Skeletal muscle satellite cell (primary cell): ENCODE data around the gene ZNF48.
"Not testable (repeated sequence)": the region's sequence is repeated elsewhere in the genome, so short reads cannot be mapped to it uniquely, and the experiment has no call there.

Experiments
- H3K27me3 ChIP-seq: 2 replicates; pipeline ENCODE4 v1.7.0; 2013; ENCODE audit warnings: low read length; ENCODE audit not compliant: control insufficient read depth, insufficient read depth
- H3K36me3 ChIP-seq: 2 replicates; pipeline ENCODE4 v1.7.0; 2013; ENCODE audit warnings: mild to moderate bottlenecking, control low read depth, low read length; ENCODE audit not compliant: insufficient read depth
- H3K4me1 ChIP-seq: 2 replicates; pipeline ENCODE4 v1.7.0; 2013; ENCODE audit warnings: low read length; ENCODE audit not compliant: control insufficient read depth, insufficient read depth
- H3K4me2 ChIP-seq: 2 replicates; pipeline ENCODE4 v1.7.0; 2013; ENCODE audit warnings: mild to moderate bottlenecking, low read length
- H3K4me3 ChIP-seq: 2 replicates; pipeline ENCODE4 v1.7.0; 2013; ENCODE audit warnings: low read length
- H3K9ac ChIP-seq: 2 replicates; pipeline ENCODE4 v1.7.0; 2013; ENCODE audit warnings: mild to moderate bottlenecking, low read depth, low read length, moderate library complexity
- H3K9me3 ChIP-seq: replicated peaks from 2 replicates; pipeline ENCODE4 v1.7.0; 2013; ENCODE audit warnings: mild to moderate bottlenecking, control low read depth, low read length

ZNF48 gene

DNA sequence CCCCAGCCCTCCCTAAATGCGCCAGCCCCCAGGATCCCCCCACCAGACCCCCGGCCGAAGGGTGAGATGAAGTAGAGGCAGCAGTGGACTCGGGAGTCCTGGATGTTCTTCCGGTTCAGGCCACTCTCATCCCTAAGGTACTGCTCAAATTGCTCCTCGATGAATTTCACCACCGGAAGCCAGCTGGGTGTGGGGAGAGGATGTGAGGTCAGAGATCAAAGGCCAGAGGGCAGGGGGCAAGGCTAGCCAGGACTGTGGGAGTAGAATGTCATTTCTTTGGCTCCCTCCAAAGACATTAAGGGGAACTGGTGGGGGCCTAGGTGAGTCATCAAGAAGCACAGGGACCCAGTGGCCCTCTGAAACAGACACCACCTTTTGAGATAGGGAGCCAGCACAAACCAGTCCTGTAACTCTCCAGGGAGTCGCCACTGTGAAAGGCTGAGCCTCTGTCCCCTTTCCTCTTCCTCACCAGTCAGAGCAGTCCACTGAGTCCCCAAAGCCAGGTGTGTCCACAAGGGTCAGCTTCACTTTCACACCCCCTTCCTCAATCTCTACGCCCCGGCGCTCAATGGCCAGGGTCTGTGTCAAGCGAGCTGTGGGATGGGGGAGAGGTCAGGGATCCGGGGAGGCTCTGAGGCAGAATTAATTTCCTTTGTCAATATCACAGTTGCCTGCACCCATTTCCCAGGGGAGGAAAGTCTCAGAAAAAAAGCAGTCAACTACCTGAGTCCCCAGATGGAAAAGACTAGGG is 13.8 kb upstream of the ZNF48 start:
- Histone ChIP-seq H3K9me3 (no peaks in the 10 kb centered on the region), H3K4me1 (peaks cover 17% of the 10 kb centered on the region), H3K4me3 (no peak overlapping the region), H3K4me2 (no peak overlapping the region), H3K27me3 (no peaks in the 10 kb centered on the region), H3K36me3 (no peaks in the 10 kb centered on the region), H3K9ac (no peak overlapping the region)

DNA sequence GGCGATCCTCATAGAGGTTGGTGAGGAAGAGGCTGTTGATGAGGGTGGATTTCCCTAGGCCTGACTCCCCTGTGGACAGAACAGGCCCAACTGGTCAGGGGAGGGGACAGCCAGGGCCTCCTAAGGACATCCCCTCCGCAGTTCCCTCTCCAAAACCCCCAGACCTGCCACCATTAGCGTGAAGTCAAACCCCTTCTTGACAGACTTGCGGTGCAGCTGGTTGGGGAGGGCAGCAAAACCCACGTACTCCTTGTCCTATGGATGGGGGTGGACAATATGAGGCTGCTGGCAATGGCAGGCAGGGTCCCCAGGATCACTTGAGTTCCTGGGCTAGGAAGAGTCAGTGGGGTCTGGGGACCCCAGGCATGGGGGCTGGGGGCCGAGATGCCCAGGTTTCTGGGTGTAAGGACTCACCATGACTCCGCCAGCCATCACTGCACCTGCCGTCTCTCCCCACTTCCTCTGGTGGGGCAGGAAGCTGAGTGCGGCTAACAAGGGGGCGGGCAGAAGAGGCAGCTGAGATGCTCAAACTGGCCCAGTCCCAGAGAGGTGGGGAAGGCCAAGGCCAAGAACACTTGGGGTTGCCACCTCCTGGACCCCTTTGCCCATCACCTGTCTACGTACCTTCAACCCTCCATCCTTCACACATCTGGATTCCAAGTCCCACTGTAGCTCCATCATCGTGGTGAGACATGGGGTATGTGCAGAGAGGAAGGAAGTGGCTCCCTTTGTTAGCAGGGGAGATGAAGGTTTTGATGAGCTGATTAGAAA is 12.9 kb upstream of the ZNF48 start, which contains the start of gene SEPTIN1:
Gene SEPTIN1, minus strand, starts transcription at position 451 of the 771 bp plus-strand sequence. Its CDS starts 19 bp downstream, at position 432.
- H3K4me2 ChIP-seq: no peak within 1 kb of the TSS
- H3K4me1 ChIP-seq: peaks cover 12% of the 10 kb centered on the region
- no peak within 1 kb of the TSS for H3K9ac ChIP-seq
- H3K4me3 ChIP-seq: no peak within 1 kb of the TSS
- no peaks in the 10 kb centered on the region for H3K9me3 ChIP-seq
- no peaks in the 10 kb centered on the region for H3K27me3 ChIP-seq
- no peaks in the 10 kb centered on the region for H3K36me3 ChIP-seq

DNA sequence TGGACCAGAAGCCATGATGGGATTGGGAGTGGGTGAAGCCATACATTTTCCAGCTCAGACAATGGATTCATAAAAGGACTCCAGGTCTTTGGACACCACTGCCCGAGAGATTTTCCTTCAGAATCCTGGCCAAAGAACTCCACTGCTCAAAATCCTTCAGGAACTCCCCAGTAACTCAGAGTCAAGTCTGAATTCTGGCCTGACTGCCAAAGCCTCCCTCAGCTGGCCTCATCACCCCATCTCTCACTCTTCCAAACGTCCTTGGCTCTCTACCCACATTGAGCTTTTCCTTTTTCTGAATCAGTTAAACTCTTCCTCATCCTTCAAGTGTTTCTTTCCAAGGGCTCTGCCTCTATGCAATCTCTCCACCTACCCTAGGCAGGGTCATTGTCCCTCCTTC is 11.7 kb upstream of the ZNF48 start:
- peaks cover 5% of the 10 kb centered on the region for H3K4me1 ChIP-seq
- no peaks in the 10 kb centered on the region for H3K27me3 ChIP-seq
- no peaks in the 10 kb centered on the region for H3K9me3 ChIP-seq
- no peaks in the 10 kb centered on the region for H3K36me3 ChIP-seq
- no peak overlapping the region for H3K4me2 ChIP-seq
- H3K9ac ChIP-seq: no peak overlapping the region
- H3K4me3 ChIP-seq: no peak overlapping the region

DNA sequence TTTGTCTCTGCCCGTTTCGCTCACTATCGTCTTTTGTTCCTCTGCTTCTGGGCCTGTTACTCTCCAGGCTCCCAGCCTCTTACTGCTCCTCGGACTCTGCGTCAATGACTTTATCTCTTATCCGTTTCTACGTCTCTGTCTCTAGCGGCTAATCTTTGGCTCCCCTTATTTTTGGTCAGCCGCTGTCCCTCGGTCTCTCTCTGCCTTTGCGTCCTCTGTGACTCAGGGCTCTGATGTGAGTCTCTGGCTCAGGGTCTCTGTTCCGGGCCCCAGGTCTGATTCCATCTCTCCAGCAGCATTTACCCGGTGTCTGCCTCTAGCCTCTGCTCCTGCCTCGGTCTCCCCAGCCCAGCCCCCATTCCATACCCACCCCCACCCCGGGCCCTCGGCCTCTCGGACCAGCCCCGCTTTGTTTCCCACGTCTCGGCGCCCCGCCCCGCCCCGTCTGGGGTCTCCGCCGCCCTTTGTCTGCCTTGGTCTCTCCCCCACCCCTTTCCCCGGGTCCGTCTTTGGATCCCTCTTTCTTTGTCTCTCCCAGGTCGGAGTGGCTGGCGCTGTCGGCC is 547 bp upstream of the ZNF48 start:
- Histone ChIP-seq H3K4me1 (peaks cover 14% of the 10 kb centered on the region), H3K36me3 (peaks cover 16% of the 10 kb centered on the region), H3K9me3 (no peaks in the 10 kb centered on the region), H3K4me3 (peak overlapping the region; percentile 90), H3K27me3 (no peaks in the 10 kb centered on the region), H3K9ac (peak overlapping the region; percentile 88), H3K4me2 (peak overlapping the region; percentile 92)

DNA sequence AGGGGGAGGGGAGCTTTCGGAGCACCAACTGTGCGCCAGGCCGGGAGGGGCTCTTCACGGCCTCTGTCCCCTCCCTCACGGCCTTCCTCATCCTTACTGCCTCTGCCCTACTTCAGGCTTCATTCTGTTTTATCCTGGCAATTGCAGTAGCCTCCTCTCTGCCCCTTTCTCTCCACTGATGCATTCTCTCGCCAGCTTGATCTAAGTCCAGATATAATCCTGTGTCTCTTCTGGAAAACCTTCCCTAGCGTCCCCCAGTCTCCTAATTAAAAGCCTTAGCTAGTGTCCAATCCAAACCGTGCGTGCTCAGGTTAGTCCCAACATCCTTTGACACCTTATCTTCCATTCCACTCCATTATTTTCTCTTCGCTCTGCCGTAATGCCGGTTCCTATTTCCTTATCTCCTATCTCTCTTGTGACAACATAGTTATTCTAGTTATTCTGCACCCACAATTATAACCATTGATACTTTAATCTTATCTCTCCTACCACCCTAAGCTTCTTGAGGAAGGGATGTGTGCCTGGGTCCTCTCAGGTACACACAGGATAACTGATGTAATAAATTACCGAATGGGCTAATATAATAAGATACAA is 869 bp downstream of the ZNF48 start:
- H3K9ac ChIP-seq: peak overlapping the region; percentile 88
- H3K4me3 ChIP-seq: peak overlapping the region; percentile 90
- no peaks in the 10 kb centered on the region for H3K9me3 ChIP-seq
- peak overlapping the region; percentile 92 for H3K4me2 ChIP-seq
- H3K4me1 ChIP-seq: peaks cover 21% of the 10 kb centered on the region
- peaks cover 16% of the 10 kb centered on the region for H3K36me3 ChIP-seq
- H3K27me3 ChIP-seq: no peaks in the 10 kb centered on the region

DNA sequence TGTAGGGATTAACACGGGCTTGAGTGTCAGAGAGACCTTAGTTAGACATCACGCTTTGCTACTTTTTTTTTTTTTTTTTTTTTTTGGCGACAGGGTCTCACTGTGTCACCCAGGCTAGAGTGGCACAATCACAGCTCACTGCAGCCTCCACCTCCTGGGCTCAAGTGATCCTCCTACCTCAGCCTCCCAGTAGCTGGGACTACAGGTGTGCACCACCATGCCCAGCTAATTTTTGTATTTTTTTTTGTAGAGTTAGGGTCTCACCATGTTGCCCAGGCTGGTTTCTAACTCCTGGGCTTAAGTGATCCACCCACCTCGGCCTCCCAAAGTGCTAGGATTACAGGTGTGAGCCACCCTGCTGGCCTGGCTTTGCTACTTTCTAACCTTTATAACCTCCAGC is 1.4 kb downstream of the ZNF48 start:
- not testable (repeated sequence) for H3K9me3 ChIP-seq, H3K4me3 ChIP-seq, H3K27me3 ChIP-seq, H3K9ac ChIP-seq
- H3K4me1 ChIP-seq: peaks cover 21% of the 10 kb centered on the region
- peak overlapping the region; percentile 92 for H3K4me2 ChIP-seq
- peaks cover 16% of the 10 kb centered on the region for H3K36me3 ChIP-seq

DNA sequence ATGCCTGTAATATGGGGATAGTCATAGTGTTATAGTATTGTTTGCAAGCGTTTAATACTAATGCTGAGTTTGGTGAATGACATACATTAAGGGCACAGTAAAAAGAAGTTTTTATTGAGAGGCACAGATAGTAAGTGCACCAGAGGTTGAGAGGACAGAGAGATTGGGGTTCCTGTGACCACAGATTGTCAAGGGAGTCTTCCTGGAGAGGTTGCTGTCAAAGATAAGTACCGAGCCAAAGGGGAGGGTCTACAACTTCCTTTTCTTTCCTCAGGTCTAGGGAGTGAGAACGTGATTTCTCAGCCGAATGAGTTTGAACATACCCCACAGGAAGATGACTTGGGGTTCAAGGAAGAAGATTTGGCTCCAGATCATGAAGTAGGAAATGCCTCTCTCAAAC is 1.8 kb downstream of the ZNF48 start:
- no peak overlapping the region for H3K4me3 ChIP-seq
- no peaks in the 10 kb centered on the region for H3K9me3 ChIP-seq
- H3K36me3 ChIP-seq: peaks cover 16% of the 10 kb centered on the region
- H3K4me2 ChIP-seq: no peak overlapping the region
- peaks cover 21% of the 10 kb centered on the region for H3K4me1 ChIP-seq
- H3K27me3 ChIP-seq: no peaks in the 10 kb centered on the region
- no peak overlapping the region for H3K9ac ChIP-seq

DNA sequence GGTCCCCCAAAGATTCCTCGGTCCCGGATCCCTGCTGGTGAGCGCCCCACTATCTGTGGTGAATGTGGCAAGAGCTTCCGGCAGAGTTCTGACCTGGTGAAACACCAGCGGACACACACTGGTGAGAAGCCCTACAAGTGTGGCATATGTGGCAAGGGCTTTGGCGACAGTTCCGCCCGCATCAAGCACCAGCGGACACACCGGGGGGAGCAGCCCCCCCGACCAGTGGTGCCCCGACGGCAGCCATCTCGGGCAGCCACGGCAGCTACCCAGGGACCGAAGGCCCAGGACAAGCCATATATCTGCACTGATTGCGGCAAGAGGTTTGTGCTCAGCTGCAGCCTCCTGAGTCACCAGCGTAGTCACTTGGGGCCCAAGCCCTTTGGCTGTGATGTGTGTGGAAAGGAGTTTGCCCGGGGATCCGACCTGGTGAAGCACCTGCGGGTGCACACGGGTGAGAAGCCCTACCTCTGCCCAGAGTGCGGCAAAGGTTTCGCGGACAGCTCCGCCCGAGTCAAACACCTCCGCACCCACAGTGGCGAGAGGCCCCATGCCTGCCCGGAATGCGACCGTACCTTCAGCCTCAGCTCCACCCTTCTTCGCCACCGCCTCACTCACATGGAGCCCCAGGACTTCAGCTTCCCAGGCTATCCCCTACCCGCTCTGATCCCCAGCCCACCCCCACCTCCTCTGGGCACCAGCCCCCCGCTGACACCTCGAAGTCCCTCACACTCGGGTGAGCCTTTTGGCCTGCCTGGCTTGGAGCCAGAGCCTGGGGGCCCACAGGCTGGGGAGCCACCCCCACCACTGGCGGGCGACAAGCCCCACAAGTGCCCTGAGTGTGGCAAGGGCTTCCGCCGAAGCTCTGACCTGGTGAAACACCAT is 2.8 kb downstream of the ZNF48 start:
- Histone ChIP-seq H3K9ac (no peak overlapping the region), H3K4me1 (peaks cover 21% of the 10 kb centered on the region)

DNA sequence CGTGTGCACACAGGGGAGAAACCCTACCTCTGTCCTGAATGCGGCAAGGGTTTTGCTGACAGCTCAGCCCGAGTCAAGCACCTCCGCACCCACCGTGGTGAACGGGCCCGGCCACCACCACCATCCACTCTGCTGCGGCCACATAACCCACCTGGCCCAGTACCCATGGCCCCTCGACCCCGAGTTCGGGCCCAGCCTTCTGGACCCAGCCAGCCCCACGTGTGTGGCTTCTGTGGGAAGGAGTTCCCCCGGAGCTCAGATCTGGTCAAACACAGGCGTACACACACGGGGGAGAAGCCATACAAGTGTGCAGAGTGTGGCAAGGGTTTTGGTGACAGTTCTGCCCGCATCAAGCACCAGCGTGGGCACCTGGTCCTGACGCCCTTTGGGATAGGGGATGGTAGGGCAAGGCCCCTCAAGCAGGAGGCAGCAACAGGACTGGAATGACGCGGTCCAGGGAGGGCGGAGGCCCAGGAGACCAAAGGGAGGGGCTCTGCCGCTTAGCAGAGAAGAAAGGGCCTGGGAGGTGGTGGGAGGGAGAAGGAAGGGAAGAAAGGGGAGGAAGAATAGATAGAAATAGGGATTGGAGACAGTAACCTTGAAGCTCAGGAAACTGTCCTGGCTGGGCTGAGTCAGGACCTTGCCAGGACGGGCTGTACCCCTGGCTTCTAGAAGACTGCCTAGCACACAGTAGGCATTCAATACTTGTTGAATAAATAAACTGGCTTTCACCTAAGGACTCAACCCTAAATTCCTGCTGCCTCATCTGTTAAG is 3.6 kb downstream of the ZNF48 start:
- no peak overlapping the region for H3K9ac ChIP-seq
- H3K4me1 ChIP-seq: peaks cover 21% of the 10 kb centered on the region
- no peak overlapping the region for H3K4me3 ChIP-seq
- peaks cover 16% of the 10 kb centered on the region for H3K36me3 ChIP-seq
- no peaks in the 10 kb centered on the region for H3K9me3 ChIP-seq
- no peaks in the 10 kb centered on the region for H3K27me3 ChIP-seq
- no peak overlapping the region for H3K4me2 ChIP-seq

More for the DNA sequence above, 2.8 kb downstream of the ZNF48 start:
- no peaks in the 10 kb centered on the region for H3K9me3 ChIP-seq
- H3K27me3 ChIP-seq: no peaks in the 10 kb centered on the region
- H3K36me3 ChIP-seq: peaks cover 16% of the 10 kb centered on the region
- no peak overlapping the region for H3K4me2 ChIP-seq
- no peak overlapping the region for H3K4me3 ChIP-seq

DNA sequence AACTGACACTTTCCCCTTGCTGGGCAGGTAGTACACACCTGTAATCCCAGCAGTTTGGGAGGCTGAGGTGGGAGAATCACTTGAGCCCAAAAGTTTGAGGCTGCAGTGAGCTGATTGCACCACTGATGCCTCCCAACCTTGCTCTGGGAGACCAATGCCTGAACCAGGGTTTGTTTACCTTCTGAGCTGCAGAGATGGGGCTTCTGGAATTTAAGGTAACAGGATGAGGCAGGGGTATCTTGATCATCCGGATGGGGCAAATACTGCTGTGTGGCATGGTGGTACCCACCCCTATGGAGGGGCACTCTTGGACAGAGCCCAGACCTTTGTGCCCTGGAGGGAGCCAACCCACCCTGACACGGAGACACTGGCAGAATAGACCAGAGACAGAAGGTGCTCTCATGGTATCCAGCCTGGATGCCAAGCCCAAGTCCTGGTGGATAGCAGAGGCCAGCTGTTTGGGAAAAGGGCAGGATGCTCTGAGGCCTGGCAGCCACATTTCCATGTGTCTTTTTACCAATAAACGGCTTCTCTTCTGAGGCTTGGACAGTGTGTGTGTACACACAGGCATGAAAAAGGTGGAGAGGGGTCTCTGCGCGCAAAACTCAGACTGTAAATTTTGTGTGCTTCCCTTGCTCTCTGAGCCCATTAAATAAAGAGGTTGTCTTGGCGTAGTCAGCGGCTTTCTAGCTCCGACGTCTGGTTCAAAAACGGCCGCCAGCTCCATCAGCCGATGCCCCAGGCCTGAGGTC is 4.4 kb downstream of the ZNF48 start:
- Histone ChIP-seq H3K4me3 (peak overlapping the region; percentile 75), H3K4me2 (peak overlapping the region; percentile 93), H3K36me3 (peaks cover 16% of the 10 kb centered on the region), H3K27me3 (no peaks in the 10 kb centered on the region), H3K9ac (peak overlapping the region; percentile 85), H3K9me3 (no peaks in the 10 kb centered on the region), H3K4me1 (peaks cover 15% of the 10 kb centered on the region)
